NK-92 (cell line): ENCODE measurements around the gene PIK3C2G.

ENCODE experiments used
- DNase-seq: peaks from one replicate; lab custom pipeline; 2025; ENCODE audit not compliant: unreplicated experiment; lab: John Stamatoyannopoulos, UW

The PIK3C2G gene

GRCh38 chr12:18343708-18344107 is 82.4 kb downstream of the PIK3C2G start:
- no peak for DNase-seq

- no peak for DNase-seq
Measured at GRCh38 chr12:18345021-18345735, 83.9 kb downstream of the PIK3C2G start.

GRCh38 chr12:18352312-18352711 is 91.0 kb downstream of the PIK3C2G start:
- DNase-seq: no peak

GRCh38 chr12:18355429-18355828 is 94.1 kb downstream of the PIK3C2G start:
- DNase-seq: no peak

DNA sequence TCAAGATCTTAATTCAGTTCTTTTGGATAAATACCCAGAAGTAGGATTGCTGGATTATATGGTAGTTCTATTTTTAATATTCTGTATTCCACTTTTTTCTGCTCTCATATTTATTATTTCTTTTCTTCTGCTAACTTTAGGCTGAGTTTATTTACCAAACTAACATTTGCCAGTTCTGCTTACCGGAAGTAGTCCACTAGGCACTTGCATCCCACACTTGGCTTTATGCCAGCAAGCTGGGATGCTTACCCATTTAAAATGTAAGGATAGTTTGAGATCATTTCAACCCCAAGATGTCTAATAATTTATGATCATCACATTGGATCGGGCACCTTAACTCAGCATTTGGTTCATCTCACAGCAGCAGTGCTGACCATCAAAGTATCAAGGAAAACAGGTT is 96.8 kb downstream of the PIK3C2G start:
- DNase-seq: no peak

- DNase-seq: no peak
Measured at GRCh38 chr12:18358930-18359329, 97.6 kb downstream of the PIK3C2G start.

- DNase-seq: no peak
Measured at GRCh38 chr12:18361433-18361832, 100.1 kb downstream of the PIK3C2G start.

- DNase-seq: no peak
Measured at GRCh38 chr12:18363321-18363720, 102.0 kb downstream of the PIK3C2G start.

DNA sequence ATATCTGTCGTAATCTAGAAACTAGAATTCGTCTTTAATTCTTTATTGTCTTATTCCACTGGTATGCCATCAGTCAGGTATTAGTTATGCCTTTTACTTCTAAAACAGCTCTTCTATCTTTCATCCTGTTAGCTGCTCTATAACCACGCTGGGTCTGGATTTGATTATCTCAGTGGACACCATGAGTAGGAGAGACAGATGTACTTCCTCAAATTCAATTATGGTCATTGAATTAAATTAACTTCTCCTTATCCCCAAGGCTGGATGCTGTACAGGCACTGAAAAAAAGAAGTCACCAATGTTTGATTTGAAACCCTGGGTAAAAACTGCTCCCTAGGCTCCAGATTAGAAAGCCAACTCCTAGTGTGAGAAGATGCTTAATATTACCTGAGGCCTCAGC is 107.3 kb downstream of the PIK3C2G start:
- DNase-seq: no peak

GRCh38 chr12:18373181-18373580 is 111.9 kb downstream of the PIK3C2G start:
- no peak for DNase-seq

- no peak for DNase-seq
Measured at GRCh38 chr12:18375131-18375530, 113.8 kb downstream of the PIK3C2G start.

DNA sequence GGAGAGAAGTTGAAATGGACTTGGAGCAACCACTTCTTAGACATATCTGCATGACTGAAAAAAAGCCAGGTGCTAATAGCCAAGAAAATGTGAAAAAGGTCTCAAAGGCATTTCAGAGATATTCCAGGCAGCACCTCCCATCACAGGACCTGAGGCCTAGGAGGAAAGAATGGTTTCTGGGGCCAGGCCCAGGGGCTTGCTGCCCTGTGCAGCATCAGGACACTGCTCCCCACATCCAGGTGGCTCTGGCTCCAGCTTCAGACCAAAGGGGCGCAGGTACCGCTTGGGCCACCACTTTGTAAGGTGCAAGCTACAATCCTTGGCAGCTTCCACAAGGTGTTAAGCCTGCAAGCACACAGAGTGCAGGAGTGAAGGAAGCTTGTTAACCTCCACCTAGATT is 114.3 kb downstream of the PIK3C2G start:
- DNase-seq: no peak

GRCh38 chr12:18382236-18382885 is 121.0 kb downstream of the PIK3C2G start:
- no peak for DNase-seq

DNA sequence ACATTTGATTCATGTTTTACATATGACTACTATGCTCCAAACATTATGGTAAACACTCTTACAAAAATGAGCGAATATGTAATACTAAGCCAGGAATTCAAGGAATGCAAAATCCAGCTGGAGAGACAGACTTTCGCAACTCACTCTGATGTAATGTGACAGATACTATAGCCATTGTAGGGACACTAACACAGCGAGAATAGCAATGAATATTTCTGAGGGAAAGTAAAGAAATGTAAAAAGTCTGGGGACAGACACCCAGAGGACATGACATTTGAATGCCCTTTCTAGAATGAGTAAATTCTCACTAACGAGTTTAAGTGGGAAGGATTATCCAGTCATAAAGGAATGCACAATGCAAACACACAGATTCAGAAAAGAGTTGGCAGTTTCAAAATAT is 121.9 kb downstream of the PIK3C2G start:
- DNase-seq: no peak

GRCh38 chr12:18387706-18388105 is 126.4 kb downstream of the PIK3C2G start:
- no peak for DNase-seq

- no peak for DNase-seq
Measured at GRCh38 chr12:18389820-18390219, 128.5 kb downstream of the PIK3C2G start.

DNA sequence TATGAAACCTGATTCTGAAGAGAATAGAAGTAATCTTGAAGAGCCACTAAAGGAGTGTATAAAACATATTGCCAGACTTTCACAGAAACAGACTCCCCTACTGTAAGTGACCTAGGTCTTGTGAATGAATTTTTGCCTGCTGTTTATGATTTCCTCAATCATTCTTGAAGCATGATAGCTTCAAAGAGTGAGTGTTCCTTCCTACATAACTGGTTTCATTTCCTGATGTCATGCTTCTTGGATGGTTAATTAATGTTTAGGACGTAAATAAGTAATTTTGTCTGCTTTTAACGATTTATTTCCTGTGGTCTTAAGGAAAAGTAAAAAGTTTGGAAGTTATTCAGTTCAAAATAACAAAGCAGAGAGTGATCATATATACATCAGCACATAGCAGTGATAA is 129.8 kb downstream of the PIK3C2G start:
- no peak for DNase-seq

GRCh38 chr12:18394742-18395141 is 133.4 kb downstream of the PIK3C2G start:
- DNase-seq: no peak

DNA sequence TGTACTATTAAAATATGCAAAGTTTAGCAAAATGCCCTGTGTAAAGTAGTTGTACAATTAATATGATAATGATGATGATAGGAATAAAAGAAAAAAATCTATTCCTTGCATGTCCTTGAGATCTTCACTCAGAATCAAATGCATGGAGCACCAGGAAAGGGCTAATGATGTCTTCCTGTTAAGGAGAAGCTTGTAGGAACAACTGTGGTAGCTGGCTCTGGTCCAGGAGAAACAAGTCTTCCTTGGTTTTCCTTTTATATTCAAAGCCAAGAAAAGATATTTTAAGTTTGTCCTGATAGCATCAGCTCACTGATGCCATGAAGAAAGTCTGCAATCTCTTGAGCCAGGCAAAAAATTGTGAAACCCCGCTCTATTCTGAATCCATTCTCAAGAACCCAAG is 138.9 kb downstream of the PIK3C2G start:
- DNase-seq: no peak

- no peak for DNase-seq
Measured at GRCh38 chr12:18402872-18403611, 141.7 kb downstream of the PIK3C2G start.

DNA sequence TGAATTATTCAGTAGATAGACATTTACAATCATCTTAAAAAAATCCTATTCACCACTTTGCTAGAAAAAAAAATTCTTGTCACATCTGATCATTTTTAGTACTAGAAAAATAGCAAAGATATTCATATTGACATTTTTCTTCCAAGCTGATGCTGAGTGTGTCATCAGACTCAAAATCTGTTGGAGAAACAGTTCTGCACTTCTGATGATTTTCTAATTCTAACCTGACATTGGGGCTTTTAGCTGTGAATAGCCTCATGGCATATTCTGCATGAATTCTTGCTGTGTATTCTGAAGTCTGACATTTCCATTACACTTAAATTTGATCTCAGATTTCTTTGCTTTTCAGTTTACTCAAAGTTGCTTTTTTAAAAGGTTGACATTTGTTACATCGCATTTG is 150.1 kb downstream of the PIK3C2G start:
- no peak for DNase-seq

DNA sequence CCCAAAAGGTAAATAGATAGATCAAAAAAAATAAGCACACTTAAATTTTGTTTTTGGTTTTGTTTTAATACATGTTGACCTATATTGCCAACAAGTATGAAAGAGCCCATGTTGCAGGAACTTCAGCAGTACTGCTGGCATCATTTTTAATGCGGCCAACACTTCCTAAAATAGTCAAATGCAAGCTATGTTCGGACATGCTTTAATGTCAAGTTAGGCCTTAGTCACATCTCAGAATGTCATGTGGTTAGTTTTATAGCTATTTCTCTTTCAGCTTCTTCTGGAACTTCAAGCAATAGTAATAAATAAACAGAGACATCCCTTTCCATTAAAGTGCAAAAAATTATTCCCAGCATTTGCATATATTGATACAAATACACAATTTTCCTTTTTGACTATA is 153.4 kb downstream of the PIK3C2G start:
- no peak for DNase-seq
